ENCODE data around the gene TRIO. TPM values are rescaled to one million over a fixed set of nuclear protein-coding genes. Genes with fewer than 3 reads are reported as not detected.
A peak's percentile ranks its signal among the peaks of the same experiment; 100 is the strongest.

Gene TRIO
- total and polyA plus RNA-seq, 2 of the 8 experiments (the other 6 are each of a cell fraction or from before 2014, with no cell fraction given) = 35.1 to 69.1 TPM

DNA sequence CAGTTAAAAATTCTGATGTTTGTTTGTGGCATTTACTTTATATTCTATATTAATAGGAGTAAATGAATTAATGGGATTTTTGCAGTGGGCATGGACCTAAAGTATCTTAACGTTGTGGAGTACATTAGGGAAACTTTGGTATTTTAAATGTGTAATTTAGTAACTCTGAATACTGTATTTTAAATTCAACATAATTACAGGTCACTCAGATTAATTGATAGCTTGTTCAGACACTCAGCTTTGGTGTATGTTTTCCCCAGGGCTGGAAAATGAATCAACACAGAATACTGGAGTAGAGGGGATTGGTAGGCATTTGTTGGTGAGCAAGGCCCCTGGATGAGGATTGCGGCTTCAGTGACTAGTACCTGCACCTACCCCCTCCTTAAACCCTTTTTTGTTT lies 117.5 kb downstream of the TRIO start:
- no peak overlapping the region for H4K5ac ChIP-seq (ENCODE audit: insufficient read length, low read depth, low read length)
- no peak overlapping the region for H2BK15ac ChIP-seq (ENCODE audit: low read length)
- H3K23me2 ChIP-seq (ENCODE audit: low read depth, low read length) = no peaks in the 10 kb centered on the region
- WGBS, 2 experiments (ENCODE audit: extremely low coverage in 1 of 2, insufficient coverage in 1 of 2, insufficient read length in 1 of 2, insufficient replicate concordance in 2 of 2, low coverage in 1 of 2, low lambda C conversion rate in 2 of 2, missing lambda C conversion rate in 1 of 2) = 27% methylated on average over 2 of the region's 2 CpGs; no CpG with 5 or more reads in 1 of the 2 experiments
- ChIA-PET CTCF (ENCODE audit: partially characterized antibody) (interaction anchor here (1.0 to 4.4 kb wide), 6 partner anchors 10 to 243 kb away, joined by 3 to 23 read pairs (median 4); no protein-coding TSS in a partner anchor), POLR2A (ENCODE audit: partially characterized antibody) (no interaction called here)
- no peaks in the 10 kb centered on the region for H3K9me3 ChIP-seq (ENCODE audit: insufficient read depth in 2 of 2, low read depth in 1 of 2, low read length in 1 of 2)
- no peak for TF ChIP-seq E2F6 (IDR thresholded peaks at IDR 0.05)
- no peak overlapping the region for H4K8ac ChIP-seq (ENCODE audit: extremely low read depth, insufficient read depth, low read length)
- peaks cover 13% of the 10 kb centered on the region for H3K79me1 ChIP-seq (ENCODE audit: low read depth, low read length)
- no peak overlapping the region for H3K14ac ChIP-seq (ENCODE audit: insufficient read length)
- DNase-seq (ENCODE audit: low read depth in 1 of 2, low spot score in 2 of 2) (no peak), FAIRE-seq (no peak)
- no peaks in the 10 kb centered on the region for H3K36me3 ChIP-seq (ENCODE audit: control insufficient read depth in 2 of 4, insufficient read depth in 4 of 4, low read length in 3 of 4)
- no peak overlapping the region for H2AFZ ChIP-seq (ENCODE audit: low read length)
- H3K18ac ChIP-seq (ENCODE audit: extremely low read depth, low read length) = no peak overlapping the region
- no peaks in the 10 kb centered on the region for H3K27me3 ChIP-seq (replicated peaks in 1 of 4; ENCODE audit: control insufficient read depth in 3 of 4, extremely low read depth in 1 of 4, insufficient read depth in 3 of 4, low read length in 3 of 4)
- H4K91ac ChIP-seq (replicated peaks; ENCODE audit: insufficient read length, low read length) = no peak overlapping the region
- no peak overlapping the region for H2AK5ac ChIP-seq (ENCODE audit: low read depth, low read length)
- no peak overlapping the region for H2BK5ac ChIP-seq (ENCODE audit: low read depth, low read length)
- H3K27ac ChIP-seq (ENCODE audit: low read depth, low read length) = no peak overlapping the region
- no peak overlapping the region for H2BK20ac ChIP-seq (ENCODE audit: low read length)
- H3K23ac ChIP-seq (ENCODE audit: insufficient read length) = no peak overlapping the region
- H3K4me2 ChIP-seq (ENCODE audit: insufficient read depth in 1 of 2, low read depth in 2 of 2, low read length in 2 of 2) = peak overlapping the region in 1 of 2 experiments; percentile 8; a peak in 1 of 4 replicates
- H3K4ac ChIP-seq (replicated peaks; ENCODE audit: insufficient read length, low read depth, low read length) = no peak overlapping the region
- H3K9ac ChIP-seq (replicated peaks in 1 of 4; ENCODE audit: extremely low read depth in 1 of 4, low read depth in 3 of 4, low read length in 3 of 4) = no peak overlapping the region
- no peak overlapping the region for H3K56ac ChIP-seq (replicated peaks; ENCODE audit: insufficient read length, low read depth, low read length)
- H2BK120ac ChIP-seq (replicated peaks; ENCODE audit: low read depth, low read length) = no peak overlapping the region
- peaks cover 20 to 54% (median 49%) of the 10 kb centered on the region in 4 experiments for H3K4me1 ChIP-seq (replicated peaks in 1 of 4; ENCODE audit: control insufficient read depth in 3 of 4, insufficient read depth in 4 of 4, low read length in 3 of 4)
- no peak overlapping the region; a peak in 1 of 8 replicates for H3K4me3 ChIP-seq (ENCODE audit: extremely low read depth in 1 of 4, insufficient read depth in 2 of 4, low read depth in 3 of 4, low read length in 4 of 4)
- H4K20me1 ChIP-seq (replicated peaks in 1 of 2; ENCODE audit: control insufficient read depth in 1 of 2, insufficient read depth in 2 of 2, low read length in 2 of 2) = peaks cover 0 to 8% of the 10 kb centered on the region in 2 experiments
- 0 out of 2 replicates have a peak overlapping the region, but pooled peaks have one; percentile 77 for H2BK12ac ChIP-seq (ENCODE audit: low read depth, low read length)
- peaks cover 0 to 91% of the 10 kb centered on the region in 2 experiments; a peak in 3 of 4 replicates for H3K79me2 ChIP-seq (ENCODE audit: control insufficient read depth in 1 of 2, insufficient read depth in 2 of 2, low read length in 2 of 2)
